Activated CD4-positive, alpha-beta T cell treated with anti-CD3 and anti-CD28 coated beads, Interleukin-2, Interleukin-6, amounts not matched to agents 100 ng/mL and 50 ng/mL, durations not matched to agents 16 hours and 8 hours (primary cell): ENCODE data around the gene TXNDC9.
"Not testable (repeated sequence)": the region's sequence is repeated elsewhere in the genome, so short reads cannot be mapped to it uniquely, and the experiment has no call there.

Experiments
- DNase-seq: peaks from one replicate; pipeline ENCODE4 v3.0.0-alpha.2; 2020

Gene TXNDC9

GRCh38 chr2:99317873-99318200 is 18.3 kb downstream of the TXNDC9 start:
- not testable (repeated sequence) for DNase-seq

GRCh38 chr2:99317161-99317872 is 18.8 kb downstream of the TXNDC9 start:
- DNase-seq = no peak

- DNase-seq = not testable (repeated sequence)
Measured at GRCh38 chr2:99301097-99301496, 35.0 kb downstream of the TXNDC9 start, which contains the start of gene LYG1. Gene LYG1 (minus strand): TSS chr2:99301197. CDS start chr2:99295670, 5,527 bp downstream.

- DNase-seq = no peak
Measured at GRCh38 chr2:99299580-99299979, 36.6 kb downstream of the TXNDC9 start.

- no peak for DNase-seq
Measured at GRCh38 chr2:99297994-99298393, 38.1 kb downstream of the TXNDC9 start.

GRCh38 chr2:99285526-99285925 is 50.6 kb downstream of the TXNDC9 start:
- no peak for DNase-seq

GRCh38 chr2:99279969-99280695 is 56.0 kb downstream of the TXNDC9 start:
- no peak for DNase-seq

- no peak for DNase-seq
Measured at GRCh38 chr2:99278793-99279291, 57.3 kb downstream of the TXNDC9 start.

GRCh38 chr2:99278195-99278765 is 57.9 kb downstream of the TXNDC9 start:
- not testable (repeated sequence) for DNase-seq

GRCh38 chr2:99275882-99276281 is 60.3 kb downstream of the TXNDC9 start:
- no peak for DNase-seq
